Mammary microvascular endothelial cell (primary cell): ENCODE data around the gene DCLRE1C. TPM values are rescaled to one million over a fixed set of nuclear protein-coding genes. Genes with fewer than 3 reads are reported as not detected.

Source experiments
- total RNA-seq: library from RNA; depleted of rRNA; stranded (reverse); fragments of >200 nt; gene quantifications from 2 replicates; pipeline ENCODE4 v1.2.3, GENCODE V29; 2015

The DCLRE1C gene
- 5.0 and 6.6 TPM in 2 replicates for total RNA-seq

GRCh38 chr10:14954001-14954770, at the start of gene DCLRE1C:
Gene DCLRE1C, minus strand, starts transcription at chr10:14954096. Its CDS starts 86 bp downstream, at chr10:14954010.

GRCh38 chr10:14959221-14960057, 5.5 kb upstream of the DCLRE1C start, which contains the start of gene MEIG1:
Gene MEIG1, plus strand, starts transcription at chr10:14959388. Its CDS starts 7,081 bp downstream, at chr10:14966469.

DNA sequence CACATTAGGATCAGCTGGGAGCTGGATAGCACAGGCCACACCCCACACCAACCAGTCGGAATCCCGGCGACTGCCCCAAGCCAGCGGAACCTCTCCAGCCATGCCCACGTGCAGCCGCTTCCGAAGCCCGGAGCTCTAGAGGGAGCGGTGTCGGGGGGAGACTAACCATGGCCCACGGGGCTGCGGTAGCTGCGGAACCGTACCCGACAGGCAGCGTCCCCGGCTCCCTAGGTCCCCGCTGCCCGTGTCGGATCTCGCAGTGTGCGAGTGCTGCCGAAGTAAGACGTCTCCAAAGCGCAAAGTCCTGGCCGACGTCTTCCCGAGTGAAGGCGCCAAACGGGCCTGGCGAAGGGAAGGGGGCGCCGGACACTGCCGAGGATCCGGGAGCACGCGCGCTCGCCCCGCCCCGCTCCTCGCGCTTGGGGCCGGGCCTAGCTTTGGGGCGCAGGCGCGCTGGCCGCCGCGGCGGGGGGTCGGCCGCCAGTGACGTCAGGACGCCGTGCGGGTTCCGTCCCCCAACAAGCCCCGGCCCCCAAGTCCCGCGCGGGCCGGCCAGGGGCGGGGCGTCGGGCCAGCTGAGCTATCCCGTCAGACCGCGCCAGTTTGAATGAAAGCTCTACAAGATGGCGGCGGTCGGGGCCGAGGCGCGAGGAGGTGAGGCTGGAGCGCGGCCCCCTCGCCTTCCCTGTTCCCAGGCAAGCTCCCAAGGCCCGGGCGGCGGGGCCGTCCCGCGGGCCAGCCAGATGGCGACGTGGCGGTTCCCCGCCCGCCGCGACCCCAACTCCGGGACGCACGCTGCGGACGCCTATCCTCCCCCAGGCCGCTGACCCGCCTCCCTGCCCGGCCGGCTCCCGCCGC, 75.4 kb downstream of the DCLRE1C start, which contains the start of gene SUV39H2:
Gene SUV39H2, plus strand, starts transcription at position 601 of the 858 bp plus-strand sequence. Its CDS starts 23 bp downstream, at position 624.

Other genes starting within 250 kb of the DCLRE1C start
- 79.3 and 89.9 TPM in 2 replicates for gene FAM107B, start 179.2 kb downstream of the DCLRE1C start, total RNA-seq
- gene CDNF, start 116.1 kb downstream of the DCLRE1C start, total RNA-seq: 0.44 and 1.1 TPM in 2 replicates
- 14.9 and 15.9 TPM in 2 replicates for gene HSPA14, start 115.8 kb downstream of the DCLRE1C start, total RNA-seq
- gene MSANTD7, start 115.8 kb downstream of the DCLRE1C start, total RNA-seq: 9.7 and 10.8 TPM in 2 replicates
- 18.3 and 20.8 TPM in 2 replicates for gene SUV39H2, start 75.2 kb downstream of the DCLRE1C start, total RNA-seq
- gene MEIG1, start 5.3 kb upstream of the DCLRE1C start, total RNA-seq: not detected in 2 replicates
- gene OLAH, start 89.8 kb upstream of the DCLRE1C start, total RNA-seq: 1.5 and 2.5 TPM in 2 replicates
- gene ACBD7, start 134.7 kb upstream of the DCLRE1C start, total RNA-seq: 2.1 and 3.3 TPM in 2 replicates
- 5.4 and 6.5 TPM in 2 replicates for gene RPP38, start 143.3 kb upstream of the DCLRE1C start, total RNA-seq
- 220 and 224 TPM in 2 replicates for gene NMT2, start 214.6 kb upstream of the DCLRE1C start, total RNA-seq